HCT116 (cell line): ENCODE measurements around the gene FEZF1. TPM values are rescaled to one million over a fixed set of nuclear protein-coding genes. Genes with fewer than 3 reads are reported as not detected.

ENCODE experiments used
- ATAC-seq: fragments of 200-7000 bp; cut with Tn5 transposase; 2 replicates; pipeline ENCODE4 v1.9.1; 2020; ENCODE audit warnings: mild to moderate bottlenecking, moderate library complexity
- BruUV-seq: library from RNA; stranded (reverse); fragments of 400-500 nt; replicated peaks from 2 replicates; lab custom pipeline; 2021; lab: Mats Ljungman, UMichigan
- CTCF ChIA-PET: fragments of 300-600 bp; sonication (Branson Sonifier 250); formaldehyde crosslinking; loops from one replicate; lab custom pipeline; 2021; ENCODE audit warnings: antibody characterized with exemption; lab: Charles Lee
- POLR2A ChIA-PET: fragments of 300-600, 350-600 bp; sonication (Branson Sonifier 250); formaldehyde crosslinking; loops from one replicate; lab custom pipeline; 2021; ENCODE audit warnings: antibody characterized with exemption; lab: Charles Lee
- RAD21 ChIA-PET, 2 experiments: fragments of 300-600 bp; sonication (Branson Sonifier 250); formaldehyde crosslinking; loops; one replicate each; lab custom pipeline; 2023; ENCODE audit warnings: low total read pairs in 2 of 2; ENCODE audit not compliant: uncharacterized antibody in 2 of 2, unreplicated experiment in 2 of 2, low non-redundant PET in 1 of 2; lab: Charles Lee
- DNase-seq: peaks from one replicate; pipeline ENCODE4 v3.0.0-alpha.2; 2010; ENCODE audit warnings: low read depth, low spot score
- H2AFZ ChIP-seq: fragments of 200-600 bp; shearing (Covaris generic), sonication (generic); 2 replicates; pipeline ENCODE4 v1.6.1; 2017; ENCODE audit warnings: low read depth, mixed run types, mixed read lengths, antibody characterized with exemption, low read length; ENCODE audit not compliant: poor library complexity, severe bottlenecking
- H3K27ac ChIP-seq: 2 replicates; pipeline ENCODE4 v1.5.1; 2012; ENCODE audit warnings: low read depth, low read length
- H3K27me3 ChIP-seq: fragments of 200-600 bp; sonication (generic); 2 replicates; pipeline ENCODE4 v1.6.1; 2016; ENCODE audit warnings: mixed run types, low read length, mixed read lengths; ENCODE audit not compliant: insufficient read depth
- H3K36me3 ChIP-seq, 2 experiments: fragments of 200-500 bp in 1 of 2; fragments of 200-600 bp in 1 of 2; sonication (Bioruptor generic) in 1 of 2; sonication (generic) in 1 of 2; 2 replicates each; pipeline versions ENCODE4 v1.5.1 to v1.6.1; 2014 to 2016; ENCODE audit warnings: low read length in 2 of 2, inconsistent platforms in 1 of 2, mixed read lengths in 1 of 2, mixed run types in 1 of 2; ENCODE audit not compliant: insufficient read depth in 2 of 2, control insufficient read depth in 1 of 2
- H3K4me1 ChIP-seq, 2 experiments: fragments of 200-600 bp in 1 of 2; sonication (generic) in 1 of 2; 2 replicates each; pipeline versions ENCODE4 v1.5.1 to v1.6.1; 2012 to 2017; ENCODE audit warnings: low read length in 2 of 2, inconsistent platforms in 1 of 2, mild to moderate bottlenecking in 1 of 2, mixed read lengths in 1 of 2, mixed run types in 1 of 2, moderate library complexity in 1 of 2; ENCODE audit not compliant: insufficient read depth in 2 of 2, control insufficient read depth in 1 of 2
- H3K4me2 ChIP-seq: fragments of 200-600 bp; sonication (generic); 2 replicates; pipeline ENCODE4 v1.6.1; 2017; ENCODE audit warnings: mixed run types, low read length, mixed read lengths
- H3K4me3 ChIP-seq, 2 experiments: fragments of 200-600 bp in 1 of 2; sonication (generic) in 1 of 2; replicated peaks in 1 of 2; 2 replicates each; pipeline ENCODE4 v1.5.1; 2011 to 2016; ENCODE audit warnings: low read length in 2 of 2, control low read depth in 1 of 2, low read depth in 1 of 2, mild to moderate bottlenecking in 1 of 2, mixed read lengths in 1 of 2, mixed run types in 1 of 2
- H3K79me2 ChIP-seq: fragments of 200-600 bp; sonication (generic); 2 replicates; pipeline ENCODE4 v1.6.1; 2017; ENCODE audit warnings: mild to moderate bottlenecking, mixed run types, low read length, moderate library complexity, mixed read lengths; ENCODE audit not compliant: insufficient read depth
- H3K9ac ChIP-seq: fragments of 200-600 bp; sonication (generic); 2 replicates; pipeline ENCODE4 v1.6.1; 2016; ENCODE audit warnings: low read length, mixed read lengths
- H3K9me2 ChIP-seq: fragments of 200-600 bp; sonication (generic), shearing (Covaris generic); 2 replicates; pipeline ENCODE4 v1.6.1; 2017; ENCODE audit warnings: mixed run types, mild to moderate bottlenecking, moderate library complexity; ENCODE audit not compliant: insufficient read depth
- H3K9me3 ChIP-seq, 2 experiments: fragments of 200-500 bp in 1 of 2; fragments of 200-600 bp in 1 of 2; sonication (Bioruptor generic) in 1 of 2; sonication (generic) in 1 of 2; 2 replicates each; pipeline ENCODE4 v1.6.1; 2014 to 2017; ENCODE audit warnings: low read length in 2 of 2, mixed read lengths in 2 of 2, inconsistent platforms in 1 of 2, low read depth in 1 of 2, mild to moderate bottlenecking in 1 of 2, mixed run types in 1 of 2, moderate library complexity in 1 of 2; ENCODE audit not compliant: control insufficient read depth in 1 of 2, insufficient read depth in 1 of 2
- H4K20me1 ChIP-seq: fragments of 200-600 bp; sonication (generic), shearing (Covaris generic); 2 replicates; pipeline ENCODE4 v1.6.1; 2017; ENCODE audit warnings: mixed run types, mild to moderate bottlenecking, moderate library complexity; ENCODE audit not compliant: insufficient read depth
- CBX3 ChIP-seq: IDR thresholded peaks from 2 replicates; pipeline ENCODE4 v1.6.1; 2012; ENCODE audit warnings: low read depth
- EGR1 ChIP-seq: IDR thresholded peaks from 2 replicates; pipeline ENCODE4 v1.6.1; 2012; ENCODE audit warnings: low read depth
- ELF1 ChIP-seq: IDR thresholded peaks from 2 replicates; pipeline ENCODE4 v1.6.1; 2012; ENCODE audit warnings: low read depth, borderline replicate concordance
- FOSL1 ChIP-seq: IDR thresholded peaks from 2 replicates; pipeline ENCODE4 v1.6.1; 2012; ENCODE audit warnings: low read depth
- POLR2A ChIP-seq: IDR thresholded peaks from 2 replicates; pipeline ENCODE4 v1.7.0; 2011; ENCODE audit warnings: borderline replicate concordance; ENCODE audit not compliant: insufficient read depth, insufficient read length; ENCODE audit errors: extremely low read depth
- POLR2AphosphoS5 ChIP-seq: IDR thresholded peaks from 2 replicates; pipeline ENCODE4 v1.6.1; 2011; ENCODE audit warnings: mild to moderate bottlenecking, low read depth, low read length, moderate library complexity
- RAD21 ChIP-seq: IDR thresholded peaks from 2 replicates; pipeline ENCODE4 v1.6.1; 2012; ENCODE audit warnings: low read depth, mild to moderate bottlenecking
- SP1 ChIP-seq: IDR thresholded peaks from 2 replicates; pipeline ENCODE4 v1.6.1; 2012; ENCODE audit warnings: low read depth
- SRF ChIP-seq: IDR thresholded peaks from 2 replicates; pipeline ENCODE4 v1.6.1; 2012; ENCODE audit warnings: low read depth
- TCF7L2 ChIP-seq: IDR thresholded peaks from 2 replicates; pipeline ENCODE4 v1.7.0; 2011; ENCODE audit warnings: borderline replicate concordance, inconsistent platforms; ENCODE audit not compliant: insufficient read depth, insufficient read length; ENCODE audit errors: extremely low read depth
- ZFX ChIP-seq: fragments of 450-650 bp; IDR thresholded peaks from 2 replicates; pipeline ENCODE4 v1.6.1; 2017
- intact Hi-C: fragments of 100-400 bp; cut with micrococcal nuclease; formaldehyde crosslinking; loops from 2 replicates; pipeline ENCODE4 v1.10.0; 2022
- total RNA-seq: library from RNA; stranded (reverse); gene quantifications from one replicate; pipeline ENCODE4 v1.2.1, GENCODE V29; 2021; ENCODE audit not compliant: unreplicated experiment
- TF ChIP-seq, protein P1 (sequence below): IDR thresholded peaks from 2 replicates; pipeline ENCODE4 v1.6.1; 2012
- TF ChIP-seq, protein P2 (sequence below): IDR thresholded peaks from 2 replicates; pipeline ENCODE4 v1.6.1; 2012
- TF ChIP-seq, protein P3 (sequence below): IDR thresholded peaks from 2 replicates; pipeline ENCODE4 v1.6.1; 2011; ENCODE audit warnings: mild to moderate bottlenecking, low read length, moderate library complexity; ENCODE audit not compliant: insufficient replicate concordance; ENCODE audit errors: extremely low read depth
- TF ChIP-seq, protein P4 (sequence below), 3 experiments: fragments of 200-600 bp in 1 of 3; sonication (generic) in 1 of 3; IDR thresholded peaks in 2 of 3; conservative IDR thresholded peaks in 1 of 3; 2 replicates each; pipeline ENCODE4 v1.5.1; 2012 to 2017; ENCODE audit warnings: low read depth in 2 of 3, low read length in 2 of 3, antibody characterized with exemption in 1 of 3, borderline replicate concordance in 1 of 3, control low read depth in 1 of 3, mild to moderate bottlenecking in 1 of 3, mixed read lengths in 1 of 3, mixed run types in 1 of 3, moderate library complexity in 1 of 3; ENCODE audit not compliant: insufficient read depth in 1 of 3

Gene FEZF1
- total RNA-seq, 1 experiment from 2014 or later: 0.37 TPM

DNA sequence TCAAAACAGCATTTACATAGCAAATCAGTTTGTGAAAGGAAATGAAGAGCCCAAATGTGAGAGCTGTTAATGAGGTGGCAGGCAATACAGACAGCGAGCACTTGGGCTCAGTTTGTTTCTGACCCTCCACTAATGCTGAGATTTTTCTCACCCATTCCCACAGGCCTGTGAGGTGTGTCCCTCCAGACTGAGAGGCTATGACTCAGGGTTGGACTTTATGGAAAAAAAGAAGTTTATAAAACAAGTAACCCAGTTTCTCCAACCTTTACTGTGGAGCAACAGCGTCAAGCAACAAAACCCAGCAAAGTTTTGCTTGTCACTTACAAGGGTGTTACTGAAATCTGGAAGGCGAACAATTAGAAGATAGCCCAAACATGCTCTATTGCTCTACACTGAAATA, 4.9 kb upstream of the FEZF1 start:
- H3K27me3 ChIP-seq: no peaks in the 10 kb centered on the region
- no peak overlapping the region for H3K4me2 ChIP-seq
- H3K36me3 ChIP-seq: no peaks in the 10 kb centered on the region; a peak in 1 of 4 replicates
- no peak overlapping the region for H3K4me3 ChIP-seq
- ATAC-seq (no peak), DNase-seq (no peak)
- intact Hi-C loops: no loop called here
- no peaks in the 10 kb centered on the region for H4K20me1 ChIP-seq
- no peaks in the 10 kb centered on the region for H3K9me2 ChIP-seq
- H3K79me2 ChIP-seq: no peaks in the 10 kb centered on the region
- H3K4me1 ChIP-seq: peaks cover 0 to 9% of the 10 kb centered on the region in 2 experiments; a peak in 3 of 4 replicates
- H3K27ac ChIP-seq: no peak overlapping the region
- H3K9ac ChIP-seq: no peak overlapping the region
- BruUV-seq: no TSS peak
- ChIA-PET CTCF (no interaction called here), POLR2A (no interaction called here)
- H3K9me3 ChIP-seq: no peaks in the 10 kb centered on the region
- TF ChIP-seq, protein P1, sequence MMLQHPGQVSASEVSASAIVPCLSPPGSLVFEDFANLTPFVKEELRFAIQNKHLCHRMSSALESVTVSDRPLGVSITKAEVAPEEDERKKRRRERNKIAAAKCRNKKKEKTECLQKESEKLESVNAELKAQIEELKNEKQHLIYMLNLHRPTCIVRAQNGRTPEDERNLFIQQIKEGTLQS: no peak
- TF ChIP-seq POLR2A (no peak), EGR1 (no peak), ELF1 (no peak), SRF (no peak), SP1 (no peak)
- TF ChIP-seq, protein P2, sequence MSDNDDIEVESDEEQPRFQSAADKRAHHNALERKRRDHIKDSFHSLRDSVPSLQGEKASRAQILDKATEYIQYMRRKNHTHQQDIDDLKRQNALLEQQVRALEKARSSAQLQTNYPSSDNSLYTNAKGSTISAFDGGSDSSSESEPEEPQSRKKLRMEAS: no peak
- TF ChIP-seq, all 23 proteins: peak for 0
- no peak overlapping the region for H2AFZ ChIP-seq
- RAD21 ChIA-PET: no interaction called here

DNA sequence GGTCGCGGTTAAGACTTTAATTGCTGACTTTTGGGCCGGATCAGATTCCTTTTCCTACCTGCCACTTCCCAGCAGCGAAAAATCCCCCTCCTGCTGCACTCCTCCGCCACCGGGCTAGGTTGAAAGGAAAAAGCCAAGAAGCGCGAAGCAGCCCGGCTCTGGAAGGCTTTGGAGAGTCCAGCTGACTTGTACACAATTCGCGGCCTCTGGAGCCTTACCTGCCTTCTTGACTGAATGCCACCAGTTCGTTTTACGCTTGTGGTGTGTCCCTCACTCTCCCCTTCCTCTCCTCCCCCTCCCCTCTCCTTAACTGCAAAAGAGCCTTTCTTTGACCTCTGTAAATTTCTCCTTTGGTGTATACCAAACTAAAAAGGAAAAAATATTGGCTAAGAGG, 2.7 kb upstream of the FEZF1 start:
- TF ChIP-seq CBX3 (no peak), POLR2A (no peak), POLR2AphosphoS5 (no peak), RAD21 (no peak), TCF7L2 (no peak), ZFX (no peak), FOSL1 (no peak)
- TF ChIP-seq, protein P2: no peak
- TF ChIP-seq, protein P3, sequence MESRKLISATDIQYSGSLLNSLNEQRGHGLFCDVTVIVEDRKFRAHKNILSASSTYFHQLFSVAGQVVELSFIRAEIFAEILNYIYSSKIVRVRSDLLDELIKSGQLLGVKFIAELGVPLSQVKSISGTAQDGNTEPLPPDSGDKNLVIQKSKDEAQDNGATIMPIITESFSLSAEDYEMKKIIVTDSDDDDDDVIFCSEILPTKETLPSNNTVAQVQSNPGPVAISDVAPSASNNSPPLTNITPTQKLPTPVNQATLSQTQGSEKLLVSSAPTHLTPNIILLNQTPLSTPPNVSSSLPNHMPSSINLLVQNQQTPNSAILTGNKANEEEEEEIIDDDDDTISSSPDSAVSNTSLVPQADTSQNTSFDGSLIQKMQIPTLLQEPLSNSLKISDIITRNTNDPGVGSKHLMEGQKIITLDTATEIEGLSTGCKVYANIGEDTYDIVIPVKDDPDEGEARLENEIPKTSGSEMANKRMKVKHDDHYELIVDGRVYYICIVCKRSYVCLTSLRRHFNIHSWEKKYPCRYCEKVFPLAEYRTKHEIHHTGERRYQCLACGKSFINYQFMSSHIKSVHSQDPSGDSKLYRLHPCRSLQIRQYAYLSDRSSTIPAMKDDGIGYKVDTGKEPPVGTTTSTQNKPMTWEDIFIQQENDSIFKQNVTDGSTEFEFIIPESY: no peak
- TF ChIP-seq, protein P4, sequence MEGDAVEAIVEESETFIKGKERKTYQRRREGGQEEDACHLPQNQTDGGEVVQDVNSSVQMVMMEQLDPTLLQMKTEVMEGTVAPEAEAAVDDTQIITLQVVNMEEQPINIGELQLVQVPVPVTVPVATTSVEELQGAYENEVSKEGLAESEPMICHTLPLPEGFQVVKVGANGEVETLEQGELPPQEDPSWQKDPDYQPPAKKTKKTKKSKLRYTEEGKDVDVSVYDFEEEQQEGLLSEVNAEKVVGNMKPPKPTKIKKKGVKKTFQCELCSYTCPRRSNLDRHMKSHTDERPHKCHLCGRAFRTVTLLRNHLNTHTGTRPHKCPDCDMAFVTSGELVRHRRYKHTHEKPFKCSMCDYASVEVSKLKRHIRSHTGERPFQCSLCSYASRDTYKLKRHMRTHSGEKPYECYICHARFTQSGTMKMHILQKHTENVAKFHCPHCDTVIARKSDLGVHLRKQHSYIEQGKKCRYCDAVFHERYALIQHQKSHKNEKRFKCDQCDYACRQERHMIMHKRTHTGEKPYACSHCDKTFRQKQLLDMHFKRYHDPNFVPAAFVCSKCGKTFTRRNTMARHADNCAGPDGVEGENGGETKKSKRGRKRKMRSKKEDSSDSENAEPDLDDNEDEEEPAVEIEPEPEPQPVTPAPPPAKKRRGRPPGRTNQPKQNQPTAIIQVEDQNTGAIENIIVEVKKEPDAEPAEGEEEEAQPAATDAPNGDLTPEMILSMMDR (IDR thresholded peaks at IDR 0.05 in 2 of 3, conservative IDR thresholded peaks at IDR 0.05 in 1 of 3; ENCODE audit: borderline replicate concordance in 1 of 3, insufficient read depth in 1 of 3, low read depth in 2 of 3, low read length in 2 of 3): no peak
- no peak overlapping the region for H3K4me3 ChIP-seq
- H3K9me2 ChIP-seq: no peaks in the 10 kb centered on the region
- BruUV-seq: no TSS peak
- H3K27ac ChIP-seq: no peak overlapping the region
- H3K4me2 ChIP-seq: no peak overlapping the region
- no peaks in the 10 kb centered on the region for H4K20me1 ChIP-seq
- no peaks in the 10 kb centered on the region for H3K27me3 ChIP-seq
- ATAC-seq (no peak), DNase-seq (no peak)
- ChIA-PET CTCF (no interaction called here), RAD21 (no interaction called here), POLR2A (no interaction called here)
- no peak overlapping the region for H2AFZ ChIP-seq
- H3K9me3 ChIP-seq: no peaks in the 10 kb centered on the region
- no peaks in the 10 kb centered on the region; a peak in 1 of 4 replicates for H3K36me3 ChIP-seq
- no peak overlapping the region for H3K9ac ChIP-seq
- H3K79me2 ChIP-seq: no peaks in the 10 kb centered on the region
- intact Hi-C loops: no loop called here
- H3K4me1 ChIP-seq: peaks cover 0 to 12% of the 10 kb centered on the region in 2 experiments; a peak in 3 of 4 replicates
